ENCODE results near the gene FNDC1.

FNDC1 gene

DNA sequence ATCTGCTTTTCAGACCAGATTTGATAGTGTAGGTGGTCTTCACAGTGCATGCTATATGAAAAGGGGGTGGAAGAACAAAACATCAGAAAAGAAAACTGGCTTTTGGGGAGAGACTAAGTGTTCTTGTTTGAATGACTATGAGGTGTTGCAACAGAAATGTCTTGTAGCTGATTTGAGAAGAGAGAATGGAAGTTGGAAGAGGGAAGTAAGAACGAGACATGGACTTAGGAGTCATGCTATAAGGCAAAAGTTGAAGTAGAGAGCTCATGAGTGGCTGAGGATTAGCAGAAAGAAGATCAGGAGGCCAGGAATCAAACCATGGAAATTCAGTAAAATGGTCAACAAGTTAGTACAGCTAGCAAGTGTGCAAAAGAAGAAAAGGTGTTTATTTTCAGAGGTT is 32.1 kb downstream of the FNDC1 start:
- DNase-seq, result no peak
- intact Hi-C loops (cut with DNase I), result no loop called here

DNA sequence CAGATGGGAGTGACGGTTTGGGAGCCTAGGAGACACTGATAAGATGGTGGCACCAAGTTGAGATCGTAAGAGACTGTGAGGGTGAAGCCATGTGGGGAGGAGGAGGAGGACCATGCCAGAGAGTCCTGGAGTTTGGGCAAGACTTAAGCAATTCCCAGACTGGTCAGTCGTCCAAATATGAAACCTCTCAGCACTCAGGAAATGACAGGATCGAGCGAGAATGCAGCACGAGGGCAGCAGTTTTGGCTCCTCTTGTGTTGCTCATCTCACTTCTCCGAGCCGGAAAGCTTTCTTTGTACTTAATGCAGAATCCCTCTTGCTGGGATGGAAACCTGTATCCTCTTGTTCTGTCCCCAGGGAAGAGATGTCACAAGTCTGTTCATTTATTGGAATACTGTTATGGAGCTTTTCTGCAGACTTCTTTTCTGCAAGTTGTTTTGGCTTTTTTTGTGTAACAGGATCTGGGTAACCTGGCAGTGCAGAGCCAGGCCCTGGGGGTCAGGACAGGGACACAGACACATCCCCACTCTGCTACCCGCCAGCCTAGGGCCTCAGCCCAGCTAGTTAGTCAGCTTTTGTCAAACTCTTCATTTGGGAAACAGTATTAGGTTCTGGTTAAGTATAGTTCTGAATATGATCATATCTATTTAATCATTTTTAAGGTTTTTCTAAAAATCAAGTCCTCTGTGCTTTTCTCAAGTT is 34.3 kb downstream of the FNDC1 start:
- intact Hi-C loops (cut with DNase I), result no loop called here
- no peak for DNase-seq

DNA sequence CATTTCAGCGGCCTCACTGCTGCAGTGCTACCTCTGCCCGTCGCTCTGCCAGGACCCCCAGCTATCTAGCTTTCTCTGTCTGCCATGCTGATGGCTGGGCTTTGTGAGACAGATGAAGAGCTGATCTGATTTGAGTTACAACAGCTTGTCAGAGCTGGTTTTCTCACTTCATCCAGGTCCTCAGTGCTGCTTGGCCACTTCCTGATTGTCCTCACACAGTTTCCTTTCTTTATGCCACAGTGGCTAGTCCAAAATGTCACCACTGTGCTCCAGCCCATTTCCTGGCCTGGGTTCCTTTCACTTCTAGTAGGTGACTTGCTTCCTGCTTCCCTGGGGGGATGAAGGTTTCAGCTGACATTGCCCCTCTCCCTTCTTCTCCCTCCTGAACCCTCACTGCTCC is 35.4 kb downstream of the FNDC1 start:
- intact Hi-C loops (cut with DNase I), result no loop called here
- DNase-seq, result no peak

DNA sequence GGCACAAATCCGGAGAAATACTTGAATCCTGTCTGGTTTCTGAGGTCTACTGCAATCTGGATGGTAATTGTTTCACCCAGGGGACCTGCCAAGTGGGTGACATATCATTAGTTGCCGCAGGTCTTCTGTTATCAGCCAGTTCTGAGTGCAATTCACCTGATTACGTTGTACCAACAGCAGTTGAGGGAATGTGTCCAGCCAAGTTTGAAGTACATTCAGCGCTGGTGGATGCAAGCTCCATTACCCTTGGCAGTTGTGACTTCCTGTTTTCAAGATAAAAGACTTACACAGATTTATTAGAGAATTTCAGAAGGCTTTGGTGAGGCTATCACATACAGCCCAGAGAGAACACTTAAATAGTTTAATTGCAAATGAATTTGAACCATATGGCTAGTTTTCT is 42.8 kb downstream of the FNDC1 start:
- no peak for DNase-seq
- intact Hi-C loops (cut with DNase I), result no loop called here

DNA sequence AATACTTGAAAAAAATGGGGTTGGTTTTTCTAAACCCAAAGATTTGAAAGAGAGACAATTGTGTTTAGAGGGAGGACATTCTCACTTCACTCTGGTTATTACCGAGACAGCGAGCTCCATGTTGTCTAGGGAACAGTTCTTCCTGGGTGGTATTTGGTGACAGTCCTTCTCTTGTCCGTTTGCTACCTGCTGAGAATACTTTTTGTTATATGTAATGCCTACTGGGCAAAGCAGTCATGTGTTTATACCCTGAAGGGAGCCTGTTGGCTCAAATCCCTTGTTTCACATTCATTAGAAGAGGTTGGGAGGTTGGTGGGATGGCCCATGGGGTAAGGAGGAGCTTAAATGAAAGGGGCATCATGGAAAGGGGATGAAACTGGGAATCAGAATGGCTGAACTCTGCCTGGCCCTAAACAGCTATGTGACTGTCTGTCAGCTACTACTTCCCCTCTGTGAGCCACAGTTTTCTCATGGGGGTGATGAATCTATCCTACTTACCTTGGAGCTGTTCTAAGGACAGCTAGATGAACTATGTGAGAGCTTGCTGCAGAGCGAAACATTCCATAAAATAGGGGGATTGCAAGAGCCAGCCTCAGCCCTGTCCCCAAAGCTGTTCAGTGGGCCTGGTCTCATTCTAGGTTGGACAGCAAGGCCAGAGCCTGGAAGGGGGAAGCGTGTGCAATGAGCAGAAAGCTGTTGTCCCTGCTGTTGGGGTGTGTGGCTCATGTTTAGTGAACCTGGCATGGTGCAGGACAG is 43.5 kb downstream of the FNDC1 start:
- intact Hi-C loops (cut with DNase I), result no loop called here
- no peak for DNase-seq

DNA sequence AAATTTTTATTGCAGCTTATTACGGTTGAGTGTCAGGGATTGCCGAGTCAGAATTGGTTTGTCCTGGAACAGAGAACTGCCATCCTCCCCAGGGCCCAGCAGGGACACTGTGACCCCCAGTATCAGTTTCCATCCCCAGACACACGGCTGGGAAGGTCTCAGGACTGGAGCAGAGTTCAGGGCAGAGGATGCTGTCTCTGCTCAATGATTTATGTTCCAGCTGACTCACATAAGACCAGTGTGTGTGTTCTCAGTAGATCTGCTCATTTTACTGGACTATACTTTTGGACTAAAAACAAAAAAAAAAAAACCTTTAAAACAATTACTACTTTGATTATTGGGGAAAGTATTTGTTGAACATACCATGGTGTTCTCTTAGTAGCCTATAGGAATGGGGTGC is 44.2 kb downstream of the FNDC1 start:
- DNase-seq, result no peak
- intact Hi-C loops (cut with DNase I), result no loop called here

DNA sequence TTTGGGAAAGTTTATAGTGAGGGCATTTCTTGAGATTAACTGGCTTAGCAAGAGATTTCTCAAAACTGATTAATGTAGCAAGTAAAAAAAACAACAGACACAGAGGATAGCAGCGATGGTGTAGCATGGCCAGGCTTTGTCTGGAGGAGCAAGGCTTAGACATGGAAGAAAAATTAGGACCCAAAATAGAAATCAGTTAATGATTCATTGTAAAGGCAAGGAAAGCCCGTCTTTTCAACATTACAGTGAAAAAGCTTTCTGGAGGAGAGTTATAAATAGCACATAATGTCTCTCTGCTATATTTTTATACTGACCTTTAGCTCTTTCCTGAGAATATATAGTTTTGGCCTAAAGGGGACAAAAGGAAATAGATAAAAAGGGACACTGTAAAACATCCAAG is 45.1 kb downstream of the FNDC1 start:
- intact Hi-C loops (cut with DNase I), result no loop called here
- no peak for DNase-seq

DNA sequence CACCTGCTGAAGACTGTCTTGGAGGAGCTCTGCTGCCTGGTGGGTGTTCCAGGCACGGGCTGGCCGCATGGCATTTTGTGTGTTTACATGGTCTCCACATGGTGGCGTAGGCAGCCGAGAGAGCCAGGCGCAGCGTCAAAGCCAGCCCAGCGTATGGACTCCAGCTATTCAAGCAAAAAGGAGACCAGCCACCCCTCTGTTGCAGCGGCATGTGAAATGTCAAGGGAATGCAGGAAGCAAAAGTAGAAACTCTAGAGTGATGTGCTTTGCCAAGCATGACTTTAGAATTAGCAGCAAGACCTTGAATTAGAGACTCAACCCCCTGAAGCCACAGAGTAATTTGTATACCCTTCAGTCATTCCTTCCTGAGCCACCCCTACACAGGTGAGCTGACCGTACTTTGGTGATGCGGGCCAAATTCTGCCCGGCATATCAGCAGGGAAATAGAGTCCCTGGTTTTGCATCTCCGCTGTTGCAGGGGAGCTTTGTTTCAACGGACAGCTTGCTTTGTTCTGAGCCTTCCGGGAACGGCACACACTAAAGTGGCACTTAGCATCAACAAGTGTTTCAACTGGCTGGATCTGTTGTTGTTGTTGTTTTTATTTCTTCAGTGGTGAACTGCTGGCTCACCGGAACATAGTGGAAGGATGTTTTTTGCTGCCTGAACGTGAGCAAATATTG is 48.5 kb downstream of the FNDC1 start:
- DNase-seq, result peak; percentile 31 to 94 (median 52)

DNA sequence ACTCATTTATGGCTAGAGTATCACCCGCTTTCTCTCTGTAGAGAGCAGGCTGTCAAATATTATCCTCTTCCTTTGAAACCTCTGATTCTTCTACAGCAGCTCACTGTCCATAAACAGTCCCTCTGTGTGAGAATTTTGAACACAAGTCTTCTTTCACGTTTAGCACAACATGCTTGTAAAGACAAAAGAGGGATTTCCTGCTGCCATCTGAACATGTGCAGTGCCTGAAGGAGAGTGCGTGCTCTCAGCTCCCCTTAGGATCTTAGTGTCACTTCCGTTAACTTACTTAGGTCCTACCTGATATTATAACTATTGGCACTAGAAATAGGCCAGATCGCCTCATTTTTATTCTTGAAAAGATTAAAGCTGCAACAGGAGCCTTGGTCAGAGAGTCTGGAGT is 50.9 kb downstream of the FNDC1 start:
- intact Hi-C loops (cut with DNase I), result no loop called here
- DNase-seq, result no peak

More for the DNA sequence above, 48.5 kb downstream of the FNDC1 start:
- intact Hi-C loops (cut with DNase I), result no loop called here

DNA sequence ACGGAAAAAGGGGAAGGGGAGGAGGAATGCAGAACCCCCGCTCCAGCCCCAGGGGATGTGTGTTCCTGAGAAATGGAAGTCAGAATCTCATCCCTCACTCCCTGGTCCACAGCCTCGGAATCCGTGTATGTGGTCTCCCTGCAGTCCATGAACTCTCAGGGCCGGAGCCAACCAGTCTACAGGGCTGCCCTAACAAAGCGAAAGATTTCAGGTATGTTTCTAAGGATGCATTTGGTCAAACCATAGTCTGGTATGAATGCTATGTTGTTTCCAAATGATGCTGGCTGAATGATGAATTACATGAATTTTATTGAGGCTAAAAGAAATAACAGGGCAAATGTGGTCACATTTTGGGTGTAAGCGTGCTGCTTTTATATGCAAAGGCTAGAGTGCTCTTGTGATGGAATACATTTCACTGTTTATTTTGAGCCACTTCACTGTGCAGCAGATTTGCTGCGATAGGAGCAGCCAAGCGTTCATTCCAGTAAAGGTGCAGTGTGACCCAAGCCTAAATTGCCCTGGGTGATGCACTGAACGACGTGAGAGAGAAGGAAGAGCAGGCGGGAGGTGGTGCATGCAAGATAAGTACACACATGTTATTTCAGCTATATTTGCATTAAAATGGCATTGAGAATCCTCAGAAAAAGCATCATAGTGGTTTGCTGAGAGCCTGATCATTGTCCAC is 52.4 kb downstream of the FNDC1 start:
- intact Hi-C loops (cut with DNase I), result no loop called here
- DNase-seq, result no peak

DNA sequence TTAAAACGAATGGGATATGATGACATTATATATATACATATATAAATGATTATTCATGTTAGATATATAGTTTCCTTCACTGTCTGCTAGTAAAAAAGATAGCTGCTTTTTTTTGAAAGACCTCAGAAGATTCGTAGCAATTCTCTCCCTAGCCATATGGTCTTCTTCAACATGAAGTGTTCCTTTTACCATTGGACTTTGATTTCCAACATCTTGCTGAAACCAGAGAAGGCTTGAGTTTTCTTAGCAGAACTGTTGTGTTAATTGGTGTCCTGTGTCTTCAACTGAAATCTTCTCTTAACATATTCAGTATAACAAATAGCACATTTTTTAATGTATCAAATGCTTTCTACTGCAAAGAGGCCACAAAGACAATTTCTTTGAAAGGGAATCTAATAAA is 55.3 kb downstream of the FNDC1 start:
- intact Hi-C loops (cut with DNase I), result no loop called here
- no peak for DNase-seq

DNA sequence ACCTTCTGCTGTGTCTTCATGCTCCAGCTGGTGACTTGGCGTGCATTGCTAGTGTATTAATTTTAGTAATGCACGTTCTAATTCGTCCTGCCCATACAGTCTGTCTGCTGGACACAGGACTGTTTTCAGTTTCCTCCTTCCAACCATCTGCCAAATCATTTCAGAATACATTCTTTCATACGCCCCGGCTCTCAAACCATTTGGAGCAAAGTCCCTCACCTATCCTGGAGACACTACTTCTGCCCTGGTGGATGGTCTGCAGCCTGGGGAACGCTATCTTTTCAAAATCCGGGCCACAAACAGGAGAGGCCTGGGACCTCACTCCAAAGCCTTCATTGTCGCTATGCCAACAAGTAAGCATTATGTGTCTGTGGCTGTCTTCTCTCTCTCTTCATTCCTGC is 60.5 kb downstream of the FNDC1 start:
- DNase-seq, result no peak
- intact Hi-C loops (cut with DNase I), result no loop called here

DNA sequence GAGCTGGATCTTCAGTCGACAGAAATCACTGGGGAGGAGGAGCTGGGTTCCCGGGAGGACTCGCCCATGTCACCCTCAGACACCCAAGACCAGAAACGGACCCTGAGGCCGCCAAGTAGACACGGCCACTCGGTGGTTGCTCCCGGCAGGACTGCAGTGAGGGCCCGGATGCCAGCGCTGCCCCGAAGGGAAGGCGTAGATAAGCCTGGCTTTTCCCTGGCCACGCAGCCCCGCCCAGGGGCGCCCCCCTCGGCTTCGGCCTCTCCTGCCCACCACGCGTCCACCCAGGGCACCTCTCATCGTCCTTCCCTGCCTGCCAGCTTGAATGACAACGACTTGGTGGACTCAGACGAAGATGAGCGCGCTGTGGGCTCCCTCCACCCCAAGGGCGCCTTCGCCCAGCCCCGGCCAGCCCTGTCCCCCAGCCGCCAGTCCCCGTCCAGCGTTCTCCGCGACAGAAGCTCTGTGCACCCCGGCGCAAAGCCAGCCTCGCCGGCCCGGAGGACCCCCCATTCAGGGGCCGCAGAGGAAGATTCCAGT is 63.0 kb downstream of the FNDC1 start:
- intact Hi-C loops (cut with DNase I), result no loop called here
- DNase-seq, result no peak

DNA sequence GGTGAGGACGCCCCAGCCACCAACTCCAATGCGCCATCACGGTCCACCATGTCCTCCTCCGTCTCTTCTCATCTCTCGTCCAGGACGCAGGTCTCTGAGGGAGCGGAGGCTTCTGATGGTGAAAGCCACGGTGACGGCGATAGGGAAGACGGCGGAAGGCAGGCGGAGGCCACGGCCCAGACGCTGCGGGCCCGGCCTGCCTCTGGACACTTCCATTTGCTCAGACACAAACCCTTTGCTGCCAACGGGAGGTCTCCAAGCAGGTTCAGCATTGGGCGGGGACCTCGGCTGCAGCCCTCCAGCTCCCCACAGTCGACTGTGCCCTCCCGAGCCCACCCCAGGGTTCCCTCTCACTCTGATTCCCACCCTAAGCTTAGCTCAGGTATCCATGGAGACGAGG is 63.6 kb downstream of the FNDC1 start:
- intact Hi-C loops (cut with DNase I), result no loop called here
- DNase-seq, result no peak

DNA sequence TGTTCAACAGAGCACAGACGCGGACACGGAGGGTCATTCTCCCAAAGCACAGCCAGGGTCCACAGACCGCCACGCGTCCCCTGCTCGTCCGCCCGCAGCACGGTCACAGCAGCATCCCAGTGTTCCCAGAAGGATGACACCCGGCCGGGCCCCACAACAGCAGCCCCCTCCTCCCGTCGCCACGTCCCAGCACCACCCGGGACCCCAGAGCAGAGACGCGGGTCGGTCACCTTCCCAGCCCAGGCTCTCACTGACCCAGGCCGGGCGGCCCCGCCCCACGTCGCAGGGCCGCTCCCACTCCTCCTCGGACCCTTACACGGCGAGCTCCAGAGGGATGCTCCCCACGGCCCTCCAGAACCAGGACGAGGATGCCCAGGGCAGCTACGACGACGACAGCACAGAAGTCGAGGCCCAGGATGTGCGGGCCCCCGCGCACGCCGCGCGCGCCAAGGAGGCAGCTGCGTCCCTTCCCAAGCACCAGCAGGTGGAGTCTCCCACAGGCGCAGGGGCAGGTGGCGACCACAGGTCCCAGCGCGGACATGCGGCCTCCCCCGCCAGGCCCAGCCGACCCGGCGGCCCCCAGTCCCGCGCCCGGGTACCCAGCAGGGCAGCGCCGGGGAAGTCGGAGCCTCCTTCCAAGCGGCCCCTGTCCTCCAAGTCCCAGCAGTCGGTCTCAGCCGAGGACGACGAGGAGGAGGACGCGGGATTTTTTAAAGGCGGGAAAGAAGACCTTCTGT is 64.3 kb downstream of the FNDC1 start:
- intact Hi-C loops (cut with DNase I), result no loop called here
- DNase-seq, result no peak

DNA sequence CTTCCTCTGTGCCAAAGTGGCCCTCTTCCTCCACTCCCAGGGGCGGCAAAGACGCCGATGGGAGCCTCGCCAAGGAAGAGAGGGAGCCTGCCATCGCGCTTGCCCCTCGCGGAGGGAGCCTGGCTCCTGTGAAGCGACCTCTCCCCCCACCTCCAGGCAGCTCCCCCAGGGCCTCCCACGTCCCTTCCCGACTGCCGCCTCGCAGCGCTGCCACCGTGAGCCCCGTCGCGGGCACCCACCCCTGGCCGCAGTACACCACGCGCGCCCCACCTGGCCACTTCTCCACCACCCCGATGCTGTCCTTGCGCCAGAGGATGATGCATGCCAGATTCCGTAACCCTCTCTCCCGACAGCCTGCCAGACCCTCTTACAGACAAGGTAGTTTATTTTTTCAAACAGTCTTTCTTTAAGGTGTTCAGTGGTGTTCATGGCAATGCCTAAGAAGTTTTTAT is 64.9 kb downstream of the FNDC1 start:
- intact Hi-C loops (cut with DNase I), result no loop called here

DNA sequence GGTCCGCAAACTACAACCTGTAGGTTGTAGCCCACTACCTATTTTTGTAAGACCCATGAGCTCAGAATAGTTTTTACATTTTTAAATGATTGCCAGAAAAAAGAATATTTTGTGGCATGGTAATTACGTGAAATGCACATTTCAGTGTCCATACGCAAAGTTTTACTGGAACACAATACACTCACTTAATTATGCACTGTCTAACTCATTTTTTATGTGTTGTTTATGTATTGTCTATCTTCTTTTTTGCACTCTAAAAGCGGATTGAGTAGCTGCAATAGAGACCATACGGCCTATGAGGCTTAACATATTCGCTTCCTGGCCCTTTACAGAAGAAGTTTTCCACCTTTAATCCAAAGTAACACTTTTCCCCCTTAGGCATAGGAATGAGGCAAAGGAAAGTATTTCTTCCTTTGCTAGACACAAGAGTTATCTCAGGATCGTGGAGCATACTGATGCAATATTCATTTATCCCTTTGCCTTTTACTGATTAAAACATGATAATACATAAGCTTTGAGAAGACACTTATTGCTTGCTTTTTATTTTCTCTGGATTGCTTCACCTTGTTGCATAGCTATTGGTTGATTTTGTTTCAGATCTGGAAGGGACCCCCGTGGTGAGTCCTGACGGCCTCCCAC is 69.8 kb downstream of the FNDC1 start:
- intact Hi-C loops (cut with DNase I), result no loop called here
- DNase-seq, result no peak

More for the DNA sequence above, 64.9 kb downstream of the FNDC1 start:
- no peak for DNase-seq

DNA sequence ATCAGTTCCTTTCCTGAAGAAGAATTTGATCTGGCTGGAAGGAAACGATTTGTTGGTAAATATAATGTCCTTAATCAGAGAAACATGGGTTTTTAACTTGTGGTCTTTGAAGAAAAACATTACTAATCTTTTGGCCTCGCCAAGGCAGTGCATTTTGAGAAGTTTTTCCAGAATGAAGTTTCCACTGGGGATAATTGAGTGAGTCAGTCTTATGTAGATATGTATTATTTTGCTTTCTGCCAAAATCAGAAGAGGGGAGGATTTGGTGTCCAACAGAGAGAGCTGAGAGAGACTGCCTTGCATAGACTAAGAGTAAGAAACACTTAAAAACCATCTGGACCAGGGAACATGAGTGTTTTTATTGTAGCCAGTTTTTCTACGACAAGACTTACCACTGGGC is 79.9 kb downstream of the FNDC1 start:
- intact Hi-C loops (cut with DNase I), result no loop called here
- no peak for DNase-seq

DNA sequence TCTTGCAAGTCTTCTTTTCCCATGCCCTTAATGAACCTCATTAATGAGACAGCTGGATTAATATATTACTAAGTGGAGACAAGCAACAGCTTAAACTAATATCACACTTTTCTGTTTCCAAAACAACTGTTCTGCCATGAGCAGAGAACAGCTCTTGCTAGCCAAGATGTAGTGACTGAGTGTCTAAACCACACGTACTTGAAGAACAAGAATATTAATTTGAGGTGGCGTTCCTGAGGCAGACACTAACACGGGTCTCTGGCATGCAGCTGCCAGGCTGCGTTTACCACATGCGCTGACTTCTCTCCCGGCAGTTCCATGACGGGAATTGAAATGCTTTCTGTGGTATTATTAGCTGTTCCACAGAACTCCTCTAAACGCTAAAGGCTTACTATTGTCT is 80.6 kb downstream of the FNDC1 start:
- no peak for DNase-seq
- intact Hi-C loops (cut with DNase I), result no loop called here

DNA sequence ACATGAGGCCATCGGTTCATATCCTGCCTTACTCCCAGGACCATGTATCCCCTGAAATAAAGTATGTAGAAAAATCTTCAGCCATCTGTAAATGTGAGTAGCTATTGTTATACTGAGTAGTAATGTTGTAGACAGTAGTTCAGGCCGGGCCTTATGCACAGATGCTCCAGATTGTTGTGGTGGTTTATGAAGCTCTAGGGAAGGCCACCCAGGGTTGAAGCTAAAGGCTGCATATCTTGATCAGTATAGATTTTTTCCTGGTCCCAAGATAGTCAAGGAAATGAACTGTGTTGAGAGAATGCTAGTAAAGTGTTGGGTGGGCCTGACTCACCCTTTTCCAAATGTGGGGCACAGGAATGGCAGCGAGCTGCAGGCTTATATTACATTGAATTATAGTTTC is 81.4 kb downstream of the FNDC1 start:
- intact Hi-C loops (cut with DNase I), result no loop called here
- no peak for DNase-seq
